ENCODE results near the gene SUCLG1. TPM values are rescaled to one million over a fixed set of nuclear protein-coding genes. Genes with fewer than 3 reads are reported as not detected.
A peak's percentile ranks its signal among the peaks of the same experiment; 100 is the strongest.

SUCLG1 gene
- total RNA-seq, 1 donor from 2014 or later = 40.2 TPM

DNA sequence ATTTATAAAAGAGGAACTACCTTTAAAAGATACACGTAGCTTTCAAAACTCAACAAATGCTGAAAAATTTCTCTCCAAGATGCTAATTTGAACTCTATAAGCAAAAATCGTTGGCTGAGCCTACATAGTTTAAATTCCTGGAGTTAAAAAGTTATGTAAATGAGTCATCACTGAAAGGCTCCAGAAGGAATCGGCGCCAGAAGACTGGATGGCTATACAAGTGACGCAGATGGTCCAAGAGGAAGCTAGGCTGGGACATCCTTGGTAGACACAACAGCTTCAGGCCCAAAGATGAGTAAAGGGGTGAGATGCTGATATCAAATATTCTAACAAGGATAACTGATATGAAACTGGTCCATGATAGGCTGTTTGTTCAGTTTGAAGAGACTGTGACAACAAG is 34.4 kb upstream of the SUCLG1 start:
- Histone ChIP-seq H3K4me1 (no peaks in the 10 kb centered on the region), H3K79me2 (ENCODE audit: low read depth) (no peaks in the 10 kb centered on the region), H3F3A (ENCODE audit: low read depth) (no peaks in the 10 kb centered on the region), H2AFZ (replicated peaks) (no peak overlapping the region), H3K4me3 (no peak overlapping the region), H3K9ac (no peak overlapping the region), H4K20me1 (ENCODE audit: low read depth) (no peaks in the 10 kb centered on the region), H3K27ac (no peak overlapping the region), H3K9me3 (ENCODE audit: low read depth) (no peaks in the 10 kb centered on the region), H3K4me2 (no peak overlapping the region), H3K27me3 (no peaks in the 10 kb centered on the region), H3K36me3 (no peaks in the 10 kb centered on the region)
- peak; percentile 19 for DNase-seq (ENCODE audit: low spot score)
- H3K9me3 Mint-ChIP-seq = no peaks in the 10 kb centered on the region
- no peak overlapping the region for H3K27ac Mint-ChIP-seq
- H3K36me3 Mint-ChIP-seq = no peaks in the 10 kb centered on the region
- no peak overlapping the region for H3K4me3 Mint-ChIP-seq
- H3K4me1 Mint-ChIP-seq = no peaks in the 10 kb centered on the region
- H3K27me3 Mint-ChIP-seq (ENCODE audit: insufficient read depth, low read depth) = no peaks in the 10 kb centered on the region
- TF ChIP-seq EZH2 (IDR thresholded peaks at IDR 0.05) (no peak), EZH2phosphoT487 (IDR thresholded peaks at IDR 0.05) (no peak)
- TF ChIP-seq, protein P1, sequence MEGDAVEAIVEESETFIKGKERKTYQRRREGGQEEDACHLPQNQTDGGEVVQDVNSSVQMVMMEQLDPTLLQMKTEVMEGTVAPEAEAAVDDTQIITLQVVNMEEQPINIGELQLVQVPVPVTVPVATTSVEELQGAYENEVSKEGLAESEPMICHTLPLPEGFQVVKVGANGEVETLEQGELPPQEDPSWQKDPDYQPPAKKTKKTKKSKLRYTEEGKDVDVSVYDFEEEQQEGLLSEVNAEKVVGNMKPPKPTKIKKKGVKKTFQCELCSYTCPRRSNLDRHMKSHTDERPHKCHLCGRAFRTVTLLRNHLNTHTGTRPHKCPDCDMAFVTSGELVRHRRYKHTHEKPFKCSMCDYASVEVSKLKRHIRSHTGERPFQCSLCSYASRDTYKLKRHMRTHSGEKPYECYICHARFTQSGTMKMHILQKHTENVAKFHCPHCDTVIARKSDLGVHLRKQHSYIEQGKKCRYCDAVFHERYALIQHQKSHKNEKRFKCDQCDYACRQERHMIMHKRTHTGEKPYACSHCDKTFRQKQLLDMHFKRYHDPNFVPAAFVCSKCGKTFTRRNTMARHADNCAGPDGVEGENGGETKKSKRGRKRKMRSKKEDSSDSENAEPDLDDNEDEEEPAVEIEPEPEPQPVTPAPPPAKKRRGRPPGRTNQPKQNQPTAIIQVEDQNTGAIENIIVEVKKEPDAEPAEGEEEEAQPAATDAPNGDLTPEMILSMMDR (IDR thresholded peaks at IDR 0.05) = no peak

DNA sequence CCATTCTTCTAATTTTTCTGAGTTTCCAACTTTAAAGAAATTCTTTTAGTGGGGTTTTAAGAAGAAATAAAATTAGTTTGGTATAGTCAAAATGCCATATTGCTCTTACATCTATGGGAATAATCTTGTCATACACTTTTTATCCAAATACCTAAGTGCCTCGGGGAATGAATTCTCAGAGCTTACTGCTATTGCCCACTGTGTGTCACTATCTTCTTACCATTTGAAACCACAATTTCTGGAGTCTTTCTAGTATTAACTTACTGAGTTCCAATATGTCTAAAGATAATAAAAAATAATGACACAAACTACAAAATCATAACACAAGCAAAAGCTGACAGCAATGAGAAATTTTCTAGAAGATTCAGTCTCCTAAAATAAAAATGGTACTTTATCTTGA is 33.5 kb upstream of the SUCLG1 start:
- H3K27me3 Mint-ChIP-seq (ENCODE audit: insufficient read depth, low read depth) = no peaks in the 10 kb centered on the region
- Histone ChIP-seq H3K9ac (no peak overlapping the region), H3K9me3 (ENCODE audit: low read depth) (no peaks in the 10 kb centered on the region), H3F3A (ENCODE audit: low read depth) (no peaks in the 10 kb centered on the region), H3K27me3 (no peaks in the 10 kb centered on the region), H3K4me2 (no peak overlapping the region), H3K4me3 (no peak overlapping the region), H3K27ac (no peak overlapping the region), H3K36me3 (no peaks in the 10 kb centered on the region), H4K20me1 (ENCODE audit: low read depth) (no peaks in the 10 kb centered on the region), H2AFZ (replicated peaks) (no peak overlapping the region), H3K79me2 (ENCODE audit: low read depth) (no peaks in the 10 kb centered on the region), H3K4me1 (peaks cover 4% of the 10 kb centered on the region)
- no peaks in the 10 kb centered on the region for H3K36me3 Mint-ChIP-seq
- no peak for DNase-seq (ENCODE audit: low spot score)
- H3K4me3 Mint-ChIP-seq = no peak overlapping the region
- no peaks in the 10 kb centered on the region for H3K9me3 Mint-ChIP-seq
- TF ChIP-seq EZH2phosphoT487 (IDR thresholded peaks at IDR 0.05) (no peak), EZH2 (IDR thresholded peaks at IDR 0.05) (no peak)
- TF ChIP-seq, protein P1 (IDR thresholded peaks at IDR 0.05) = peak; percentile 31
- no peak overlapping the region for H3K27ac Mint-ChIP-seq
- peaks cover 5% of the 10 kb centered on the region for H3K4me1 Mint-ChIP-seq

DNA sequence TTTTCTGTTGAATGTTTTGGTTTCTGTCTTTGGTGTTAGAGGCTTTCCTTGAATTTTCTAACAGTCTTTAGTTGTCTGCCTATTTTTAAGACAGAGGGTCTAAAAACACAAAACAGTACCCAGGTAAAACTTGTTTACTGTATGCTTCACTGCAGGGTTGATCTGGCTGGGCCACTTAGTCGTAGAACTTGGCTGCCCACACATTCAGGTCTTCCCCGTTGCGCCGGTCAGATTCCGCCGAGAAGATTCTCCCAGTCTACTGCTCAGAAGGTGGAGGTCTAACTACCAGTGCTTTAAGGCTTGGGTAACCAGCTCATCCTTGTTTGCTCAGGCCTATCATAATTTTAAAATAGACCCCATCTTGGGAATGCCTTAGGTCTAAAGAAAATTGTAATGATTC is 32.7 kb upstream of the SUCLG1 start:
- Histone ChIP-seq H3K36me3 (no peaks in the 10 kb centered on the region), H3K4me3 (no peak overlapping the region), H3K27me3 (no peaks in the 10 kb centered on the region), H3K27ac (no peak overlapping the region), H3K9me3 (ENCODE audit: low read depth) (no peaks in the 10 kb centered on the region), H4K20me1 (ENCODE audit: low read depth) (no peaks in the 10 kb centered on the region), H3K4me2 (no peak overlapping the region), H3K4me1 (peaks cover 11% of the 10 kb centered on the region), H3K9ac (no peak overlapping the region), H3F3A (ENCODE audit: low read depth) (no peaks in the 10 kb centered on the region), H2AFZ (replicated peaks) (no peak overlapping the region), H3K79me2 (ENCODE audit: low read depth) (no peaks in the 10 kb centered on the region)
- H3K36me3 Mint-ChIP-seq = no peaks in the 10 kb centered on the region
- no peaks in the 10 kb centered on the region for H3K9me3 Mint-ChIP-seq
- peaks cover 10% of the 10 kb centered on the region for H3K4me1 Mint-ChIP-seq
- no peak for DNase-seq (ENCODE audit: low spot score)
- no peak overlapping the region for H3K4me3 Mint-ChIP-seq
- H3K27me3 Mint-ChIP-seq (ENCODE audit: insufficient read depth, low read depth) = no peaks in the 10 kb centered on the region
- no peak for TF ChIP-seq EZH2phosphoT487 (IDR thresholded peaks at IDR 0.05)
- TF ChIP-seq EZH2 (IDR thresholded peaks at IDR 0.05) = no peak
- TF ChIP-seq, protein P1 (IDR thresholded peaks at IDR 0.05) = no peak
- no peak overlapping the region for H3K27ac Mint-ChIP-seq
